Suprapubic skin (tissue), 4 donors: ENCODE measurements around the gene GNAQ. TPM values are rescaled to one million over a fixed set of nuclear protein-coding genes. Genes with fewer than 3 reads are reported as not detected.

Experiments used
- DNase-seq, 2 donors: peaks; one replicate each; pipeline ENCODE4 v3.0.0-alpha.2; 2019; ENCODE audit warnings: low spot score in 2 of 2
- H3K27ac ChIP-seq: fragments of 200-600 bp; sonication (generic); one replicate; pipeline ENCODE4 v1.5.1; 2019
- H3K27me3 ChIP-seq: fragments of 200-600 bp; sonication (generic); one replicate; pipeline ENCODE4 v1.5.1; 2019
- H3K36me3 ChIP-seq: fragments of 200-600 bp; sonication (generic); one replicate; pipeline ENCODE4 v1.5.1; 2019
- H3K4me1 ChIP-seq: fragments of 200-600 bp; sonication (generic); one replicate; pipeline ENCODE4 v1.5.1; 2019
- H3K4me3 ChIP-seq: fragments of 200-600 bp; sonication (generic); one replicate; pipeline ENCODE4 v1.5.1; 2019; ENCODE audit warnings: mild to moderate bottlenecking
- H3K9me3 ChIP-seq: fragments of 200-600 bp; sonication (generic); one replicate; pipeline ENCODE4 v1.5.1; 2019
- CTCF ChIP-seq, 2 donors: fragments of 200-600 bp in 1 of 2; fragments of 450-650 bp in 1 of 2; sonication (generic) in 1 of 2; IDR thresholded peaks; one replicate each; pipeline ENCODE4 v1.5.1; 2016 to 2019; ENCODE audit warnings: antibody characterized with exemption in 2 of 2, mild to moderate bottlenecking in 1 of 2, moderate library complexity in 1 of 2
- EP300 ChIP-seq: sonication (generic); formaldehyde crosslinking; IDR thresholded peaks from one replicate; pipeline ENCODE4 v1.6.1; 2017; ENCODE audit warnings: antibody characterized with exemption
- POLR2A ChIP-seq, 2 donors: fragments of 450-650 bp; IDR thresholded peaks; one replicate each; pipeline ENCODE4 v1.6.1; 2017; ENCODE audit warnings: antibody characterized with exemption in 2 of 2, mild to moderate bottlenecking in 2 of 2, moderate library complexity in 2 of 2
- POLR2AphosphoS5 ChIP-seq, 3 donors: sonication (generic); formaldehyde crosslinking; IDR thresholded peaks; one replicate each; pipeline ENCODE4 v1.6.1; 2017; ENCODE audit warnings: antibody characterized with exemption in 3 of 3
- WGBS: methylation state at CpG from one replicate; pipeline ENCODE4 v1.1.5; 2018; 5-methylcytosine and 5-hydroxymethylcytosine counted together
- total RNA-seq, 4 donors: library from RNA; depleted of rRNA; stranded (reverse); fragments of >200 nt; gene quantifications; one replicate each; pipeline ENCODE4 v1.1.0, GENCODE V29; 2016

GNAQ gene
- total RNA-seq, 4 donors from 2014 or later, result 16.0 to 29.0 (median 17.7) TPM

- Histone ChIP-seq H3K36me3 (no peaks in the 10 kb centered on the region), H3K27ac (no peak overlapping the region), H3K4me1 (peaks cover 3% of the 10 kb centered on the region), H3K9me3 (no peaks in the 10 kb centered on the region), H3K4me3 (no peak overlapping the region), H3K27me3 (no peaks in the 10 kb centered on the region)
- DNase-seq, result no peak
- TF ChIP-seq POLR2AphosphoS5 (IDR thresholded peaks at IDR 0.05) (no peak), POLR2A (IDR thresholded peaks at IDR 0.05) (no peak), CTCF (IDR thresholded peaks at IDR 0.05) (no peak), EP300 (no peak)
- WGBS, result 94% methylated on average over 2 of the region's 2 CpGs
These were observed 123.3 kb downstream of the GNAQ start for GRCh38 chr9:77908293-77908692.

- WGBS, result 73% methylated on average over 4 of the region's 4 CpGs
- Histone ChIP-seq H3K27me3 (no peaks in the 10 kb centered on the region), H3K27ac (no peak overlapping the region), H3K36me3 (no peaks in the 10 kb centered on the region), H3K4me3 (no peak overlapping the region), H3K9me3 (no peaks in the 10 kb centered on the region), H3K4me1 (peaks cover 3% of the 10 kb centered on the region)
- DNase-seq, result no peak
- TF ChIP-seq EP300, result no peak
- TF ChIP-seq POLR2AphosphoS5 (IDR thresholded peaks at IDR 0.05), result no peak
- TF ChIP-seq POLR2A (IDR thresholded peaks at IDR 0.05), result no peak
- no peak for TF ChIP-seq CTCF (IDR thresholded peaks at IDR 0.05)
These were observed 124.0 kb downstream of the GNAQ start for GRCh38 chr9:77907585-77907984.

GRCh38 chr9:77906991-77907390, 124.6 kb downstream of the GNAQ start:
- H3K36me3 ChIP-seq, result no peaks in the 10 kb centered on the region
- WGBS, result 61% methylated on average over 1 of the region's 1 CpG
- H3K4me3 ChIP-seq, result no peak overlapping the region
- no peaks in the 10 kb centered on the region for H3K27me3 ChIP-seq
- H3K27ac ChIP-seq, result no peak overlapping the region
- peaks cover 3% of the 10 kb centered on the region for H3K4me1 ChIP-seq
- no peak for TF ChIP-seq POLR2A (IDR thresholded peaks at IDR 0.05)
- TF ChIP-seq POLR2AphosphoS5 (IDR thresholded peaks at IDR 0.05), result no peak
- TF ChIP-seq CTCF (IDR thresholded peaks at IDR 0.05), result no peak
- no peak for TF ChIP-seq EP300
- H3K9me3 ChIP-seq, result no peaks in the 10 kb centered on the region
- DNase-seq, result no peak

- H3K27me3 ChIP-seq, result no peaks in the 10 kb centered on the region
- no peak for TF ChIP-seq CTCF (IDR thresholded peaks at IDR 0.05)
- no peak for TF ChIP-seq POLR2AphosphoS5 (IDR thresholded peaks at IDR 0.05)
- no peak for TF ChIP-seq POLR2A (IDR thresholded peaks at IDR 0.05)
- TF ChIP-seq EP300, result no peak
- no peaks in the 10 kb centered on the region for H3K9me3 ChIP-seq
- peaks cover 7% of the 10 kb centered on the region for H3K4me1 ChIP-seq
- WGBS, result 43% methylated on average over 1 of the region's 1 CpG
- H3K36me3 ChIP-seq, result no peaks in the 10 kb centered on the region
- no peak for DNase-seq
- no peak overlapping the region for H3K4me3 ChIP-seq
- H3K27ac ChIP-seq, result no peak overlapping the region
These were observed 127.8 kb downstream of the GNAQ start for GRCh38 chr9:77903666-77904285.

- TF ChIP-seq EP300, result no peak
- no peak for TF ChIP-seq POLR2AphosphoS5 (IDR thresholded peaks at IDR 0.05)
- no peak for TF ChIP-seq CTCF (IDR thresholded peaks at IDR 0.05)
- TF ChIP-seq POLR2A (IDR thresholded peaks at IDR 0.05), result no peak
- no peaks in the 10 kb centered on the region for H3K36me3 ChIP-seq
- H3K9me3 ChIP-seq, result no peaks in the 10 kb centered on the region
- no peak overlapping the region for H3K27ac ChIP-seq
- peaks cover 17% of the 10 kb centered on the region for H3K4me1 ChIP-seq
- H3K4me3 ChIP-seq, result no peak overlapping the region
- no peak for DNase-seq
- 85% methylated on average over 2 of the region's 2 CpGs for WGBS
- H3K27me3 ChIP-seq, result no peaks in the 10 kb centered on the region
These were observed 129.8 kb downstream of the GNAQ start for GRCh38 chr9:77901771-77902170.
